Frontal cortex (tissue), 4 donors: ENCODE results near the gene CTNNA1. TPM values are rescaled to one million over a fixed set of nuclear protein-coding genes. Genes with fewer than 3 reads are reported as not detected.
"Not testable (repeated sequence)": the region's sequence is repeated elsewhere in the genome, so short reads cannot be mapped to it uniquely, and the experiment has no call there.

Source experiments
- DNase-seq, 2 donors: peaks; one replicate each; pipeline ENCODE4 v3.0.0; 2012; ENCODE audit warnings: low spot score in 2 of 2
- FAIRE-seq: peaks from 2 replicates; lab custom pipeline; 2012; peaks lifted over from hg19 to GRCh38; lab: Jason Lieb, UNC
- total RNA-seq: library from RNA; depleted of rRNA; stranded (reverse); fragments of >200 nt; gene quantifications from one replicate; pipeline ENCODE4 v1.2.3, GENCODE V29; 2014
- donor health status: control.
- donor health status: control.
- donor health status: control.

Gene CTNNA1
- total RNA-seq, 1 donor from 2014 or later: 220 TPM

DNA sequence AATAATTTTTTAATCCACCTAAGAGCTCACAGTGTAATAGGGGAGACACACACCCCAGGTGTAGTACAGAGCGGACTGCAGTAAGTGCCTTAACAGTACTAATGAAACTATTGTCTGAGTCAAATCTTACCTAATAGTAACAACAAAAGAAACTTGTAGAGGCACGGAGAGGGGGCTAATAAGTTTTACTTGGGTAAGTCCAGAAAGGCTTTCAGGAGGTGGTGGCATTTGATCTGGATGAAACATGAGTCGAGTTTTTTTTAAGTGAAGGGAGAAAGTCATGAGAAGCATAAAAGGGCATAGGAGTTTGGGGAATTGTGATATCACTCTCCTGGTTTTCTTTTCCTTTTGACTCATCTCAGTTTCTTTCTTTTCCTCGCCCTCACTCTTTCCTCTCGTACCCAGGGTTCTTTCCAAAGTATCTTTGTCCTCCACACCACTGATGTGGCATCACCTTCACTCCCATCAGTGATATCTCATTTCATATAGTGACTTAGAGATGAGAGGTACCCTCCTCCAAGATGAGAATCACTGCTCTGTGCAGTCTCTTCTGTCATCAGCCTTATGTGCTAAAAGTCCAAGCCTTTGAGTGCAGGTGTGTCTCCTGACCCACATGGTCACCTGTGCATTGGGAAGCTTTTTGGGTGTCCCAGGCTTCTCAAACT, 2.0 kb downstream of the CTNNA1 start:
- DNase-seq: no peak
- FAIRE-seq: no peak

DNA sequence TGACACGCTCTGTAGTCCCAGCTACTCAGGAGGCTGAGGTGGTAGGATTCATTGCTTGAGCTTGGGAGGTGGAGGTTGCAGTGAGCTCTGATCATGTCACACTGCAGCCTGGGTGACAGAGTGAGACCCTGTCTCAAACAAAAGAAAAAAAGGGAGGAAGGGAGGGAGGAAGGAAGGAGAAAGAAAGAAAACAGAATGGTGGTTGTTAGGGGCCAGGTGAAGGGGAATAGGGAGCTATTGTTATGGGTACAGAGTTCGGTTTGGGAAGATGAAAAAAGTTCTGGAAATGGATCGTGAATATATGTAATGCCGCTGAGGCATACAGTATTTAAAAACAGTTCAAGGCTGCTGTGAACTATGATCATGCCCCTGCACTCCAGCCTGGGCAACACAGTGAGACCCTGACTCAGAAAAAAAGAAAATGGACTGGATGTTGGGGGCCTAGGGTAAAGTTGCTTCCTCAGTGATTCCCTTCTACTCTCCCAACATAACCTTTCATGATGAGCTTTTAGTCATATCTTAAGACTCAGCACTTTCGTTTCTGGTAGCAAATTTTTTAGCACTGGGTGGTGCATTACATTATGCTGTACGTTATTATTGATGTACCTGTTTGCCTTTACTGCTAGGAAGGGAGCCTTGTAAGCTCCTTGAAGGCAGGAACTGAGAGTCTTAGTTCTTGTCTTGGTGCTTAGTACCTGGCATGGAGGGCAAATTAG, 4.0 kb downstream of the CTNNA1 start:
- no peak for DNase-seq
- FAIRE-seq: no peak

DNA sequence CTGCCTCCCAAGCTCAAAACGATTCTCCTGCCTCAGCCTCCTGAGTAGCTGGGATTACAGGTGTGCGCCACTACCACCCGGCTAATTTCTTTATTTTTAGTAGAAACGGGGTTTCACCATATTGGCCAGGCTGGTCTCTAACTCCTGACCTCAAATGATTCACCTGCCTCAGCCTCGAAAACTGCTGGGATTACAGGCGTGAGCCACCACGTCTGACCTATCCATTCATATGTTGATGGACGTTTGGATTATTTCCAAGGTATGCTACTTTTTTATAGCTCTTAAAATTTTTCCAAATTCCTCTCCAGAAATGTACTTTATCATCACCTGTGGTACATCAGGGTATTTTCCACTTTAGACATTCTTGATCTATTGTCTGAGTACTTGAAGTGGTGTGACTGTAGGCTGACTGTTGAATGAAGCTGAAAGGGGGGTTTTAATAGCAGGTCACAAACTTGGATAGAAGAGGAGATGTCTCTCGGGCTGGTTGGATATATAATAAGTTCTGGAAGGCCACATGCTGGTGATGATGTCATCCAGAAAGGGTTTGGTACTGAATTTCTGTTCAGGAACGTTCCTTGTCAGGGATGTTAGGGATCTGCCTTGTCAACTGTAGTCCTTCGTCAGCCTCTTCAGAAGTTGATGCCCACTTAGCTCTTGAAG, 7.4 kb downstream of the CTNNA1 start:
- FAIRE-seq (no peak), DNase-seq (no peak)

DNA sequence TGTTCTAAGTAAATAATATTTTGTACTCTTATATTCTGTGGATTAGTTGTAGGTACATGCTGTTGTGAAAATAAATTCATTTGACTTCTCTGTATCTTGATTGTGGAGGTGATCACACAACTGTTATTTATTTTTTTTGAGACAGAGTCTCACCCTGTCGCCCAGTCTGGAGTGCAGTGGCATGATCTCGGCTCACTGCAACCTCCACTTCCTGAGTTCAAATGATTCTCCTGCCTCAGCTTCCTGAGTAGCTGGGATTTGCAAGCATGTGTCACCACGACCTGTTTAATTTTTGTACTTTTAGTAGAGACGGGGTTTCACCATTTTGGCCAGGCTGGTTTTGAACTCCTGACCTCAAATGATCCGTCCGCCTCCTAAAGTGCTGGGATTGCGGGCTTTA, 7.9 kb downstream of the CTNNA1 start:
- not testable (repeated sequence) for FAIRE-seq, DNase-seq

DNA sequence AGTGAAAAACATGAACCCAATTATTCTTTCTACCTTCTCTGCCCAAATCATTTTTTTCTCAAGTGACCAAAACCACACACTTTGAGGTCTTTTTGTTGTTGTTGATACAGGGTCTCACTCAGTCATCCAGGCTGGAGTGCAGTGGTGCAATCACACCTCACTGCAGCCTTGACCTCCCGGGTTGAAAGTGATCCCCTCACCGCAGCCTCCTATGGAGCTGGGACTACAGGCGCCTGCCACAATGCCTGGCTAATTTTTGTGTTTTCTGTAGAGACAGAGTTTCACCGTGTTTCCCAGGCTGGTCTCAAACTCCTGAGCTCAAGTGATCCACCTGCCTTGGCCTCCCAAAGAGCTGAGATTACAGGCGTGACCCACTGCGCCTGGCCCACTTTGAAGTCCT, 8.4 kb downstream of the CTNNA1 start:
- DNase-seq: not testable (repeated sequence)

DNA sequence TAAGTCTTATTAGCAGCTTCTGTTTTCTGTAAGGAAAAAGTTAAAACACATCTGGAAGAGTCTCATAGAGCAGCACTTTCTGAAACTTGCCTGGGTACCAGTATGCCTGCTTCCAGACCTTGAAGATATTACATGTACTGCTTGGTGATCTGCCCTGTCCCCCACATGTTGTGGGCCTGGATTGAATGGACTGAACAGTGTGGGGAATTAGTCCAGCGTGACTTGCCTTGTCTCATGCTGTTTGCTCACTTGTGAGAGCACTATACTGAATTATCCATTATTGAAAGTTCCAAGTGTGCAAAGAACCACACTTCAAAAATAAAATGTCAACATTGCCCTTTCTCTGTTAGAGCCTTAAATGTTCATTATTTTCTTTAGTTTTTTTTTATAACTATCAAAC, 8.9 kb downstream of the CTNNA1 start:
- DNase-seq (no peak), FAIRE-seq (no peak)

More for the DNA sequence above, 8.4 kb downstream of the CTNNA1 start:
- not testable (repeated sequence) for FAIRE-seq

DNA sequence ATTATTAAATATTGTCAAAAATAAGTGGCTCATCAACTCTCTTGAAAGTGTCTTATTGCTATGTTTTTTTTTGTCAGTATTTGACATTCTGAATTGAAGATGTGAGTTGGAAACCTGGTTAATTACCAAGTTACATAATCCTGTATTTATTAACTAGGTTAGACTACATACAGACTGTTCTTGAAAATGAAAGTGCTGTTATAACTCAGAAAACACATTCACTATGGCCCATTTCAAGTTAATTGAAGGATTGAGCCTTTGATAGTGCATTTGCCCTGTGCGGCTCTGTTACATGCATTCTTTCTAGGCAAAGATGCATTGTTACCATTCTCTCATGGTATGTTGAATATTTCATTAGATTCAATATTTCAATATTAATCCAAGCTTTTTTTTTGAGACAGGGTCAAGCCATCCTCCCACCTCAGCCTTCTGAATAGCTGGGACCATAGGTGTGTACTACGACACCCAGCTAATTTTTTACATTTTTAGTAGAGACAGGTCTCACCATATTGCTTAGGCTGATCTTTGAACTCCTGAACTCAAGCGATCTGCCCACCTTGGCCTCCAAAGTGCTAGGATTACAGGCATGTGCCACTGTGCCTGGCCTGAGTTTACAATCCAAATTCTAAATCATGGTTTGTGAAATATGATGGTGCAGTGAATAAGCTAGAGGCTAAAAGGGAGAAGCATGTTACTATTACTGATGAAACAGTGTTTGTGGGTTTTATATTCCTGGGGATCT, 10.0 kb downstream of the CTNNA1 start:
- FAIRE-seq: no peak

DNA sequence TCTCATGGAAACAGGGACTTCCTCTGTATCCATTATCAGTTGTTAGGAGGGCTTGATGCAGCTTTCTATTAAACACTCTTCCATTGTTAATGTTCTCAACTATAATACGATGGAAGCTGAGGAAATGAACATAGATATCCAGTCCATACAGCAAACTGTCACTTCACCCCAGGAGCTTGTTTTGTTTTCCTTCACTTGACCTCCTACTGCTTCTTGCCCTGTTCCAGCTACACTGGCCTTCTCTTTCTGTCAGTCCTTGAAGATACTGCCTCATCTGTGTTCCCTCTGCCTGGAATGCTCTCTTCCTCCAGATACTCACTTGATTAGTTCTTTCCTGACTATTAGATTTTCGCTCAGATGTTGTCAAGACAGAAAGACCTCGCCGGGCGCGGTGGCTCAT, 17.1 kb downstream of the CTNNA1 start:
- DNase-seq: no peak
- FAIRE-seq: no peak

More for the DNA sequence above, 10.0 kb downstream of the CTNNA1 start:
- no peak for DNase-seq

DNA sequence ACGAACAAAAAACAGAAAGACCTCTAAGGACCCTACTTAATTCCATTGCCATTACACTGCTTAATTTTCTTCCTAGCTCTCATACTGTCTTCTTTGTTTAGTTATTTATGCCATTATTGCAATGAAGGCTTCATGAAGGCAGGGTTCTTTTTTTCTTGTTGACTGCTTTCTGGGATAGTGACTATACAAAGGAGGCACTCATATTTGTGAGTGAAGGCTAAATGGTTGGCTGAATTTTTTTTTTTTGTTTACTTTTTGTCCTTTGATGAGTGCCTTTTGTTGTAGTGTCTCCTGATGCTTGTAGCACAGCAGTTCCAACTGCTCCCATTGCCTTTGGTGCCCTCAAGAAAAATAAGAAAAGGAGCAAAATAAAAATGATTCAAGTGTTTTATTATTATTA, 17.8 kb downstream of the CTNNA1 start:
- no peak for FAIRE-seq
- DNase-seq: no peak

DNA sequence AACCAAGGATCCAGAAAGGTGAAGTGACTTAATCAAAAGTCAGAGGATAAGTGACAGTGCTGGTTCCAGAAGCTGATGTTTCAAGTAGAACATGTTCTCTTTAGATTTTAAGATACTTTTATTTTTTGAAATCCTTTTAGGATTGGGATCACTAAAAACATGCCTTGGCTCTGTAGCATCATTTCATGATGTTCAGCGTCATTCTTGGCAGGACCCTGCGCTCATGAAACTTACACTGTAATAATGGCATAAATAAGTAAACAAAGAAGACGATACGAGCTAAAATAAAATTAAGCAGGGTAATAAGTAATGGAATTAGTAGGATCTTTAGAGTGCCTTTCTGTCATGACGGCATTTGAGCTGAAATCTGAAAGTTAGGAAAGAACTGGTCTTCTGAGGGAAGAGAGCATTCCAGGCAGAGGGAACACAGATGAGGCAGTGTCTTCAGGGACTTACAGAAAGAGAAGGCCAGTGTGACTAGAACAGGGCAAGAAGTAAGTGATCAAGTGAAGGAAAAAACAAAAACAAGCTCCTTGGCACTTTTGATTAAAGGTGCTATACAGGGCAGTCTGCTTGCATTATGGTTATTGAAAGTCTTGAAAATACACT, 19.9 kb downstream of the CTNNA1 start:
- FAIRE-seq (no peak), DNase-seq (no peak)

DNA sequence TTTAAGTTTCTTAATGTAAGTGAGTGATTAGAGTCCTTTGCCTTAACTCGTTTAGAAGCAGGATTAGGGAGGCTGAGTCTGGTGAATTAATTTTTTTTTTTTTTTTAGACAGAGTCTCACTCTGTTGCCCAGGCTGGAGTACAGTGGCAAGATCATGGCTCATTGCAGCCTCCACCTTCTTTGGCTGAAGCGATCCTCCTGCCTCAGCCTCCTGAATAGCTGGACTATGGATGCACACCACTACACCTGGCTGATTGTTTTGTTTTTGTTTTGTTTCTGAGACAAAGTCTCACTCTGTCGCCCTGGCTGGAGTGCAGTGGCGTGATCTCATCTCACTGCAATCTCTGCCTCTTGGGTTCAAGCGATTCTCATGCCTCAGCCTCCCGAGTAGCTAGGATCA, 20.4 kb downstream of the CTNNA1 start:
- not testable (repeated sequence) for FAIRE-seq, DNase-seq

DNA sequence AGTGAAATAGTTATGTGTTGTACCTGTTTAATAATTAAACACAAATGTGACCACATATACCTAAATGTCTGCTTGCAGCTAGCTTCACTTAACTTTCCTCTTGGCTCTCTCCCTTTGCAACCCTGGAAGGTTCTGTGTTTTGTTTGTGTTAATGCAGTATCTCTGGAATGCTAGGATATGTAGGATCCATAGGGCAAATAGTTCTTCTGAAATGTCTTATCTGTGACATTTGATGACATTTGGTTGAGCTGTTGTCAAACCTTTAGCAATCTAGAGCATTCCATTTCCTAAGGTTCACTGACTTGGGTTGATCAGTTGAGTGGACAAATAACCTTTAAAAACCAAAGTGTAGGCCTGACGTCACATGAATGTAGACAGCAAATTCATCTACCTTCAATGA, 21.8 kb downstream of the CTNNA1 start:
- DNase-seq: no peak
- no peak for FAIRE-seq

DNA sequence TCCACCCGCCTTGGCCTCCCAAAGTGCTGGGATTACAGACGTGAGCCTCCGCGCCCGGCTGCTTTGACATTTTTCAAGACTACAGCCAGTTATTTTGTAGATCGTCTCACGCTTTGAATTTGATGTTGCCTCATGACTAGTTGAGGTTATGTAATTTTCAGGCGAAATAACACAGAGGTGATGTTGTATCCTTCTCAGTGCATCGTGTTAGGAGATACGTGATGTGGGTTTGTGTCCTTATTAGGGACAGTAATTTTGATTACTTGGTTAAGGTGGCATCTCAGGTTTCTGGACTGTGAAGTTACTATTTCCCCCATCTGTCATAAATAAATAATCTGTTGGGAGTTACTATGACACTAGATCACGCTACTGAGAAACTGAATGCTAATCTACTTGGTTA, 25.0 kb downstream of the CTNNA1 start:
- no peak for DNase-seq
- no peak for FAIRE-seq

DNA sequence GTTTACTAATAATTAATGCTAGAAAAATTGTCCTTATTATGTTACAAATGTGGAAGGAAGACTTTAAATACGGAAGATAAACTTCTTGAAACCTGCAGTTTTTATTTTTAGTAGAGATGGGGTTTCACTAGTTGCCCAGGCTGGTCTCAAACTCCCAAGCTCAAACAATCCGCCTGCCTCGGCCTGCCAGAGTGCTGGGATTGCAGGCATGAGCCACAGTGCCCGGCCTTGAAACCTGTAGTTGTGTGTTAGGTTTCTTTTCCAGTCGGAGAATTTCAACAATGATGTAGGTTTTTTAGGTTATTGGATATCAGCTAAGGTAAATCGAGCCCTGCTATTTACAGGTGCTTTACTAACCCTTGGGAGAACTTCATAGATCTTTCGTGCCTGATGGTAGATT, 30.8 kb downstream of the CTNNA1 start:
- DNase-seq: no peak
- FAIRE-seq: no peak

DNA sequence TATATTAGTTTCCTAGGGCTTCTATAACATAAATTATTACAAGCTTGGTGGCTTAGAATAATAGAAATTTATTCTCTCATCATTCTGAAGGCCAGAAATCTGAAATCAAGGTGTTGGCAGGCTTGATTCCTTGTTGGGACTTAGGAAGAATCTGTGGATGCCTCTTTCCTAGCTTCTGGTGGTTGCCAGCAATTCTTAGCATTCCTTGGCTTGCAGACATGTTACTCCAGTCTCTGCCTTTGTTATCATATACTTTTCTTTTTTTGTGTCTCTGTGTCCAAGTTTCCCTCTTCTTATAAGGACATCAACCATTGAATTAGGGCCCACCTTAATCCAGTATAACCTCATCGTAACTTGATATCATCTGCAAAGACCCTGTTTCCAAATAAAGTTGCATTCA, 31.4 kb downstream of the CTNNA1 start:
- no peak for FAIRE-seq

DNA sequence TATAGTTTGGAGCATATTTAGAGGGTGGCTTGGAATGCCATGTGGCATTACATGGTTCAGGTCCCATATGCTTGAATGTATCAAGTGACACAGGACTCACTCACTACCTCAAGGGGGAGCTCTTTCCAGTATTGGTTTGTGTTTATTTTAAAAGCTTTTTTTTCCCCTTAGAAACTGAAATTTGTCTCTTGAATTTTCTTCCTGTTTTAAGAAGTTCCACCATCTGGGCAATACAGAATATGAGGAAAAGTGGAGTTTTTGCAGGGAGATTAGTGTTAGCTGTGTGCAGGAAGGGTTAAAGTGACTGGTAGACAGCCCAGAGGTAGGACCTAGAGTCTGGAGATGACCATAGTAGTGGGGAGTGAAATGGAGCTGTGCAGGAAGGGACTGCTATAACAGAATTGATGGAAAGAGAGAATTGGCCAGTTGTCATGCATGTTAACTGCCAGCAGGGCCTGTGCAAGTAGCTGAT, 36.6 kb downstream of the CTNNA1 start:
- FAIRE-seq (no peak), DNase-seq (no peak)

More for the DNA sequence above, 31.4 kb downstream of the CTNNA1 start:
- no peak for DNase-seq

DNA sequence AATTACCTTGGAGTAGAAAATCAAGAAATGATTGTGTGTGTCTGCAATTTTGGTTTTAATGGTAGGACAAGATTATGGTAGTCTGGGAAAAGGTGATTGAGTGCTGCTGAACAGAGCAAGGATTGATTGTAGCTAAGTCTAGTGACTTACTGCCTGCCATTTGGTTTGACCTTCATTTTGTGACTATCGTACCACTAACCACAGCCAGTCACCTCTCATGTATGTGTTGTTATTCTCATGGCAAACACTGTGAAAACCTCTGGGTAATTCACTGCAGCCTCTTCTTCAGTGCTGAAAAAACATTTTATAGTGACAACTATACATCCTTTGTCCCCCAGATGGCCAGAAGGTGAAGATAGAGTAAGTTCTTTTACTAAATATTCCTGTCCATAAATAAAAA, 37.5 kb downstream of the CTNNA1 start:
- no peak for FAIRE-seq
- DNase-seq: no peak

DNA sequence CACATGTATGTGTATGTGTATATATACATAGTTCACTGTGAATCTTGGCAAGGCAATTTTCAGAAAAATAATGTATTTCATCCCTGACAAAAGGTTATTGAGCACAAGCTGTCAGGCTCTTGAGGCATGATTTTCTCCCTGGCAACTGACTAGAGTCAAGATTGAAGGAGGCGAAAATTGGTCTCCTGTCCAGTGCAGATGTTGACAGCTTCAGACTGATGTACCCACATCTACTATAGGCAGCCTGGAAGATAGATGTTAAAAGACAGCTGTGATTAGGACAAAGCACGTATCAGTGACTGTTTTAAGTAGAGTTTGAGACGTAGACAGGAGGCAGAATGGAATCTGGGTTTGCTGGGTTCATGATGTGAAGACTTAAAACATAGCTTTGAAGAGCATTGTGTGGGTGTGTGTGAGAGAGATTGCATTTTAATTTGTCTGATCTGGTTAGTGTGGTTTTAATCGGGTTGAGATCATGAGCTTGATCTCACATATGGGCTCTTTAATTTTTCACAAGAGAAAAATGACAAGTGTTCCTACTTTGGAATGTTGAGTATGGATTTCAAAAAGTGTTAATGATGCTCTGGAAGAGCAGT, 39.1 kb downstream of the CTNNA1 start:
- DNase-seq: no peak
- FAIRE-seq: no peak

DNA sequence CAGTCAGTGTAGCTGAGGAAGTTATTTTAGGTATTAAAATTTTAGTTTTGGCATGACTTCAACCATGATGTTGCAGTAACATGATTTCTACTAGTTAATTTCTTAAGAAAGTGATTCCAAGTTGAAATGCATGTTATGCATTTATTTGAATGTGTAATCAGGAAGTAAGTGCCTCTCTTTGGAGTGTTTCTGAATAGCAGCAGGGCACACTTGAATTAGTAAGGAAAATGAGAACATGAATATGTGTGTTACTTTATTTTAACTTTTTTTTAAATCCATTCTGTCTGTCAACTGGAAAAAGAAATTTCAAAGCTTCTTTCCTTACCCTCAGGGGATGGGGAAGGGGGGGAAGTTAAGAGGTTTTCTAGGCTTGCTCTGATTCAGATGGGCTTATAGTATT, 40.4 kb downstream of the CTNNA1 start:
- DNase-seq (no peak), FAIRE-seq (no peak)

DNA sequence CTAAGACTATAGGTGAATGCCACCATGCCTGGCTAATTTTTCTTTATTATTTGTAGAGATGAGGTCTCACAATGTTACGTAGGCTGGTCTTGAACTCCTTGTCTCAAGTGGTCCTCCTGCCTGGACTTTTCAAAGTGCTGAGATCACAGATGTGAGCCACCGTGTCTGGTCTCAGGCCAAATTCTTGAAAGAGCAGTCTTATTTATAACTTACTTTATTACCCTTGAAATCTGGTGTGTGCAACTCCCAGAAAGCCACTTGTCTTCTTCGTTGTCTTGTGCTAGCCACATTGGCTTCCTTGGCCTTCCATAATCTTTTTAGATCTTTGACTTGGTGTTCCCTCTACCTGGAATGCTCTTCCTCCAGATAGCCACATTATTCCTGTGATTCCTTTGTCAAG, 50.1 kb downstream of the CTNNA1 start:
- no peak for FAIRE-seq
- no peak for DNase-seq
